HG03571 (cell line): ENCODE measurements around the gene TCERG1L.

Source experiments
- ATAC-seq: cut with Tn5 transposase; IDR thresholded peaks from one replicate; pipeline ENCODE4 v1.9.1; 2021; ENCODE audit not compliant: unreplicated experiment

The TCERG1L gene

GRCh38 chr10:131271195-131271880, 40.2 kb downstream of the TCERG1L start:
- no peak for ATAC-seq

- no peak for ATAC-seq
Observed at GRCh38 chr10:131270461-131271190, 40.9 kb downstream of the TCERG1L start.

GRCh38 chr10:131269776-131270460, 41.6 kb downstream of the TCERG1L start:
- no peak for ATAC-seq

- ATAC-seq = no peak
Observed at GRCh38 chr10:131267814-131268095, 43.8 kb downstream of the TCERG1L start.

GRCh38 chr10:131266936-131267813, 44.3 kb downstream of the TCERG1L start:
- ATAC-seq = no peak

GRCh38 chr10:131264110-131264788, 47.3 kb downstream of the TCERG1L start:
- ATAC-seq = no peak

GRCh38 chr10:131261890-131262475, 49.5 kb downstream of the TCERG1L start:
- no peak for ATAC-seq

- ATAC-seq = no peak
Observed at GRCh38 chr10:131260452-131261211, 50.9 kb downstream of the TCERG1L start.

- ATAC-seq = no peak
Observed at GRCh38 chr10:131260031-131260430, 51.5 kb downstream of the TCERG1L start.

GRCh38 chr10:131259535-131259934, 52.0 kb downstream of the TCERG1L start:
- no peak for ATAC-seq

- no peak for ATAC-seq
Observed at GRCh38 chr10:131258256-131258655, 53.3 kb downstream of the TCERG1L start.

GRCh38 chr10:131257027-131257426, 54.5 kb downstream of the TCERG1L start:
- ATAC-seq = no peak

GRCh38 chr10:131254859-131255252, 56.7 kb downstream of the TCERG1L start:
- no peak for ATAC-seq

- ATAC-seq = no peak
Observed at GRCh38 chr10:131253931-131254858, 57.3 kb downstream of the TCERG1L start.

GRCh38 chr10:131252567-131253276, 58.8 kb downstream of the TCERG1L start:
- ATAC-seq = no peak

GRCh38 chr10:131251146-131251541, 60.4 kb downstream of the TCERG1L start:
- no peak for ATAC-seq

- no peak for ATAC-seq
Observed at GRCh38 chr10:131250454-131251145, 60.9 kb downstream of the TCERG1L start.
